Measurements from ENCODE around the gene SH2B3. TPM values are rescaled to one million over a fixed set of nuclear protein-coding genes. Genes with fewer than 3 reads are reported as not detected.
"Not testable (repeated sequence)": the region's sequence is repeated elsewhere in the genome, so short reads cannot be mapped to it uniquely, and the experiment has no call there.

The SH2B3 gene
- total RNA-seq, 1 donor from 2014 or later = 24.1 TPM

DNA sequence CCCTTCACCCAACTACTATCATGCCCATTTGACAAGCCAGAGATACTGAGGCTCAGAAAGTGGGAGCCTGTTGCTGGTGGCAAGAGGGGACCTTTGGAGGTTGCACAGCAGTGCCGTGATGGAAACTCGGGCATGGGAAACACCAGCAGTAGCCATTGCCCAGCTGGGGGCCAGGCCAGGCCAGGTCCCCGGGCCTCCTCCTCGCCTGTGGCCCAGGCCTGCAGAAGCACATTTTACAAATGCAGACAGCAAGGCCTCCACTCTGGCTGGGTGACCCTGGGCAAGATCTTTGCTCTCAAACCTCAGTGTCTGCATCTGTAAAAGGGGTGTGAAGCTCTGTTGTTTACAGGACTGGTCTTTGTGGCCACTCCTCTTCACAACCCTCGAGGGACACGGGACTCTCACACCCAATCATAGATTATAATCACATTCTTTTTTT lies 4.5 kb upstream of the SH2B3 start:
- Histone ChIP-seq H3K27me3 (no peaks in the 10 kb centered on the region), H3K36me3 (no peaks in the 10 kb centered on the region), H3K4me1 (peaks cover 44% of the 10 kb centered on the region), H3K4me3 (no peak overlapping the region), H3K9me3 (no peaks in the 10 kb centered on the region), H3K27ac (no peak overlapping the region)
- no peak for DNase-seq (ENCODE audit: extremely low spot score in 2 of 2)
- TF ChIP-seq CTCF (IDR thresholded peaks at IDR 0.05) (no peak), POLR2A (IDR thresholded peaks at IDR 0.05) (no peak), POLR2AphosphoS5 (IDR thresholded peaks at IDR 0.05; ENCODE audit: insufficient read depth in 1 of 2, low read depth in 1 of 2) (no peak)
- intact Hi-C loops (cut with DNase I) = loop anchor here (5.0 kb wide), 1 partner anchor 46 kb away; no protein-coding TSS in a partner anchor

DNA sequence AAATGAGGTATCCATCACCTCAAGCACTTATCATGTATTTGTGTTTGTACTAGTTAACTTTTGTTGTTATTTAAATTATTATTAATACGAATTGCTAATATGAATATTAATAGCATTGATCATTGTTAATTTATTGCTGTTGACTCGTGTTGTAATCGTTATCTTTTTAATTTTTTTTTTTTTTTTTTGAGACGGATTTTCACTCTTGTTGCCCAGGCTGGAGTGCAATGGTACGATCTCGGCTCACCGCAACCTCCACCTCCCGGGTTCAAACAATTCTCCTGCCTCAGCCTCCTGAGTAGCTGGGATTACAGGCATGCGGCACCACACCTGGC lies 3.3 kb upstream of the SH2B3 start:
- not testable (repeated sequence) for H3K36me3 ChIP-seq; H3K9me3 ChIP-seq; H3K27me3 ChIP-seq; DNase-seq (ENCODE audit: extremely low spot score in 2 of 2)
- H3K4me3 ChIP-seq = peak overlapping the region; percentile 20 to 25
- peak overlapping the region; percentile 83 for H3K27ac ChIP-seq
- intact Hi-C loops (cut with DNase I) = loop anchor here (5.0 kb wide), 1 partner anchor 45 kb away; no protein-coding TSS in a partner anchor
- peaks cover 45% of the 10 kb centered on the region for H3K4me1 ChIP-seq

DNA sequence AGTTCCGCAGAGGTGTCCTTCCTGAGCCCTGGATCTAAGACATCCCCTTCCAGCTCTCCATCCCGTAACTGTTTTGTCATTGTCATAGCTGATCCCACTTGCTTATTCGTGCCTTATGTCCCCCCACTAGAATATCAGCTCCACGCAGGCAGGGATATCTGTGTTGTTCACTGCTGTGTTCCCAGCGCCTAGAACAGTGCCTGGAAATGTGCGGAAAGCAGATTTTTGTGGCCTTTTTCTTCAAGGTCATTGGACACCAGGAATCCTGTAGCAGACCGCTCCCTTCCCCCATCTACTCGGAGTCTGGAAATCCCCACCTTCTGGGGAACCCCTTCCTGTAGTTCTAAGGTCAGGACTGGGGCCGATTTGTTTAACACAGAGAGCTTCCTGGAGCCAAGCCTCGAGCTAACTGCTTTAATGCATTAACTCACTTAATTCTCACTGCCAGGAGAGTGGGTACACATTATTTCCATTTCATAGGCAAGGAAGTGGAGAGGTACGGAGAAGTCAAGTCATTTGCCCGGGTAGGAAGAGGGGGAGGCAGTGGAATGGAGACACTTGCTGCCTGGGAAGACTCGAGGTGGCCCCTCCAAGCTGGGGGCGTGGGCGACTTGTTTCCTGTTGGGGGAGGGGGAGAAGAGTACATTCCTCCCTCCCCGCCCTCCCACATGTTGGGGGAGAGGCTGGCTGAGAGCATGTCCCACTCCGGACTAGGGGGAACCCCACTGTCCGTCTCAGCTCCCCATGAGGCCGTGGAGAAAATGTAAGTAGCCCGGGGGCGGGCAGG lies 1.2 kb upstream of the SH2B3 start:
- no peaks in the 10 kb centered on the region for H3K36me3 ChIP-seq
- H3K4me1 ChIP-seq = peaks cover 64% of the 10 kb centered on the region
- intact Hi-C loops (cut with DNase I) = loop anchor here (5.0 kb wide), 1 partner anchor 43 kb away; no protein-coding TSS in a partner anchor
- H3K4me3 ChIP-seq = peak overlapping the region; percentile 72 to 87
- no peaks in the 10 kb centered on the region for H3K27me3 ChIP-seq
- TF ChIP-seq CTCF (IDR thresholded peaks at IDR 0.05) = no peak
- no peak for TF ChIP-seq POLR2AphosphoS5 (IDR thresholded peaks at IDR 0.05; ENCODE audit: insufficient read depth in 1 of 2, low read depth in 1 of 2)
- no peak for TF ChIP-seq POLR2A (IDR thresholded peaks at IDR 0.05)
- H3K9me3 ChIP-seq = no peaks in the 10 kb centered on the region
- DNase-seq (ENCODE audit: extremely low spot score in 2 of 2) = no peak
- peak overlapping the region; percentile 83 for H3K27ac ChIP-seq

- intact Hi-C loops (cut with DNase I) = no loop called here
- no peaks in the 10 kb centered on the region for H3K27me3 ChIP-seq
- peak overlapping the region; percentile 72 to 87 for H3K4me3 ChIP-seq
- H3K4me1 ChIP-seq = peaks cover 71% of the 10 kb centered on the region
- no peaks in the 10 kb centered on the region for H3K9me3 ChIP-seq
- H3K27ac ChIP-seq = peak overlapping the region; percentile 83
- no peak for DNase-seq (ENCODE audit: extremely low spot score in 2 of 2)
- TF ChIP-seq CTCF (IDR thresholded peaks at IDR 0.05) (peak in 2 of 3 experiments; percentile 17 to 28), POLR2AphosphoS5 (IDR thresholded peaks at IDR 0.05; ENCODE audit: insufficient read depth in 1 of 2, low read depth in 1 of 2) (peak in 1 of 2 donors; percentile 45), POLR2A (IDR thresholded peaks at IDR 0.05) (no peak)
- H3K36me3 ChIP-seq = no peaks in the 10 kb centered on the region
These were observed 419 bp upstream of the SH2B3 start for GRCh38 chr12:111405149-111405858.

GRCh38 chr12:111406474-111407376 lies 1.0 kb downstream of the SH2B3 start:
- DNase-seq (ENCODE audit: extremely low spot score in 2 of 2) = no peak
- Histone ChIP-seq H3K36me3 (no peaks in the 10 kb centered on the region), H3K9me3 (no peaks in the 10 kb centered on the region), H3K4me3 (peak overlapping the region; percentile 72 to 87), H3K27me3 (no peaks in the 10 kb centered on the region), H3K4me1 (peaks cover 85% of the 10 kb centered on the region), H3K27ac (peak overlapping the region; percentile 83)
- no peak for TF ChIP-seq POLR2A (IDR thresholded peaks at IDR 0.05)
- peak in 1 of 2 donors; percentile 45 for TF ChIP-seq POLR2AphosphoS5 (IDR thresholded peaks at IDR 0.05; ENCODE audit: insufficient read depth in 1 of 2, low read depth in 1 of 2)
- intact Hi-C loops (cut with DNase I) = no loop called here

Data from vagina (tissue), 2 donors.